Stromal cell of bone marrow (primary cell): Measurements from ENCODE around the gene G6PC2.
"Not testable (repeated sequence)": the region's sequence is repeated elsewhere in the genome, so short reads cannot be mapped to it uniquely, and the experiment has no call there.

Experiments
- DNase-seq: peaks from one replicate; pipeline ENCODE4 v3.0.0-alpha.2; 2012; ENCODE audit warnings: low read depth

Gene G6PC2, protein sequence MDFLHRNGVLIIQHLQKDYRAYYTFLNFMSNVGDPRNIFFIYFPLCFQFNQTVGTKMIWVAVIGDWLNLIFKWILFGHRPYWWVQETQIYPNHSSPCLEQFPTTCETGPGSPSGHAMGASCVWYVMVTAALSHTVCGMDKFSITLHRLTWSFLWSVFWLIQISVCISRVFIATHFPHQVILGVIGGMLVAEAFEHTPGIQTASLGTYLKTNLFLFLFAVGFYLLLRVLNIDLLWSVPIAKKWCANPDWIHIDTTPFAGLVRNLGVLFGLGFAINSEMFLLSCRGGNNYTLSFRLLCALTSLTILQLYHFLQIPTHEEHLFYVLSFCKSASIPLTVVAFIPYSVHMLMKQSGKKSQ

DNA sequence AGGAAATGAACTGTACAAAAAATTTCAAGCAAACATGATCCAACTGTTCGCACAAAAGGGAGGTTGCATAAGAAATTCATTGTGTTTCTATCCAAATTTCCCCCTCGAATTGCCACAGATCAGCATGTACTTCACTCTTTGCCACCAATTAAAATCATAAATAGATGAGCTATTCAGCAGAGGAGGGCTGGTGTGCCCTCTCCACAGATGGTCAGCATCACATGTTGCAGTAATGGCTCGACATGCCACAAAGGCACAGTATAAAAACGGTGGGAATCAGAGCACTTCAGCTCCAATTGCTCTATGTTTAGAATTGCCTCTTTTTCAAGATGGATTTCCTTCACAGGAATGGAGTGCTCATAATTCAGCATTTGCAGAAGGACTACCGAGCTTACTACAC lies at the start of gene G6PC2:
Gene G6PC2 (plus strand): TSS at position 289 of the 400 bp plus-strand sequence. CDS start 41 bp downstream, at position 330.
- DNase-seq: no peak

DNA sequence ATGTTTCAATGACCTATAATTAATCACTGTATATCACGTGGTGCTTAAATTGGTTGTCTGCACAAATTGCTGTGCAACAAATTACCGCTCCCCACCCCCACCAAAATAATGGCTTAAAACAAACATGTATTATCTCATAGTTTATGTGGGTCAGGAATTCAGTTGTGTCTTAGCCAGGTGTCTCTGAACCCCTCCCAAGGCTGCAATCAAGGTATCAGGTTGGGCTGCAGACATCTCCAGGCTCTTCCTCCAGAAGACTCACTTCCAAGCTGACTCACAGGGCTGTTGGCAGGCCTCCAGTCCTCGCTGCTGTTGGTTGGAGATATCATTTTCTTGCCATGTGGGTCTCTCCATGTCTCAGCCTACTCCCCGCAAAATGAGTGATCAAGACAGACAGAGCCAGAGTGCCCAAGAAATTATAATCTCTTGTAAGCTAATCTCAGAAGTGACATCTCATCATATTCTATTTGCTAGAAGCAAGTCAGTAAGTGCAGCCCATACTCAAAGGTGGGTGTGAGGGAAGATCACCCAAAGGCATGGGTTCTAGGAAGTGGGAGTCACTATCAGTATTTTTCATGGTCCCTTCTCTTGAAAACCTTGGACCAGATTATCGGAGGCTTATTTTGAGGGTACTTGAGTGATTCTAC lies 49.3 kb upstream of the G6PC2 start:
- DNase-seq: peak; percentile 29

DNA sequence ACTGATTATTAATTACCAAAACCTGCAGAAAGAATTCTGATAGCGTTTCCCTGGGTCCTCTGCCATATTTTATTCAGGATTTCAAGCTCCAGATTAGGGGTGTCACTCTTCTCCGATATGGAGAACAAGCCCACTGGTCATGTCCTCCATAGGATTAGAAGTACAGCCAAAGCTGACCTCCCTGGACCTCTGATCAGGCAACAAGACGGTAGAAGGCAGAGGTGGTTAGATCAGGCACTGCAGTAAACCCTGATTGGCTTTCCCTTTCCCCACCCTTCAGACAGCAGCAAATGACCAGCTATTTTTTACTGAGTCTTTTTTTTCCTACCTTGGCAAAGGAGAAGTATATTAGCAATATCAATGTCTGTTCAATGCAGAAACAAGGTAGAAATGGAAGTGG lies 48.6 kb upstream of the G6PC2 start:
- DNase-seq: no peak

DNA sequence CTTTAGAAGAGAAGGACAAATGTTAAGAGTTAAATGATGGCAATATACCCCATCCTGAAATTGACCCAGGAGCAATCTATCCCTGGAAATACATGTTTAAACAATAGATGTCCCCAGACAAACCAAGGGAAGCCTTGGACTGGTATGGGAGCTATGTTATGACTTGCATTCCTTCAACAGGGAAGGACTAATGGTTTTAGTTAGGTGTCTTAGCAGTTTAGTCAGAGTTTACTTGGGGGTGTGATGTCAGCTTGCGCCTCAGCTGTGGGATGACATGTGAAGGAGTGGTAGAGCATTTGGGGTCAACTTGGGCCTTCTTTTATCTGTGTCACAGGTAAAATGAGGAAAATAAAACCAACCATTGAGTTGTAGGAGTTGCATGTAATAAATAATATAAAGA lies 47.6 kb upstream of the G6PC2 start:
- DNase-seq: no peak

DNA sequence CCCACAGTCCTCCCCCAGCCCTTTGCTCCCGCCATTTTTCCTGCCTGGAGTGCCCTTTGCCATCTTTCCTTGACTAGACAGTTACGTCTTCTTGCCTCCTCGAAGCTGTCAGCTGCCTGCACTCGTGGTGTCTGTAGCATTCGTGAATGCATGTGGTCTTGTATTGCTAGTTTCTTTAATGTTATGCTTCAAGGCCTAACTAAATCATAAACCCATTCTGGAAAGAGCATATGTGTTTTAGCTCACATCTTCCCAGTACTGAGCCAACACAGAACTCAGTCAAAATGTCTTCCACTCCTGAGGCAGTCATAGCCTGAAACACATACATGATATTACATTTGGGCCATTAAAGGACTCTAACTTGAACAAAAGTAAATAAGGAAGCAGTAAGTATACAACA lies 46.4 kb upstream of the G6PC2 start:
- no peak for DNase-seq

DNA sequence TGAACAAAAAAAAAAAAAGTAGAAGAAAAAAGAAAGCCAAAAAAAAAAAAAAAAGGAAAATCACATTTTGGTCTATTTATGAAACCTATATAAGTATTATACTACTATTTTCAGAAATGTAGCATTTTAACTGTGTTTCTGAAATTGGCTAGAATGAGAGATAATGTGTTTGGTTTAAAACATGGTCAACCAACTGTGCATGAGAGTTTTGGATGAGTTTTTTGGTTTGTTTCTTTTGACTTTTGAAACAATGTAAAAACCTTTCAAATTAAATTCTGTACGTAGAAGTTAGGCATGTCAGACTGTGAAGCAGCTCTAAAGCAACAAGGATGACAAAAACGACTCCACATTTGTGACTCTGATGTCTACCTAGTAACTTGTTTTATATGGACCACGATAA lies 45.5 kb upstream of the G6PC2 start:
- DNase-seq: no peak

DNA sequence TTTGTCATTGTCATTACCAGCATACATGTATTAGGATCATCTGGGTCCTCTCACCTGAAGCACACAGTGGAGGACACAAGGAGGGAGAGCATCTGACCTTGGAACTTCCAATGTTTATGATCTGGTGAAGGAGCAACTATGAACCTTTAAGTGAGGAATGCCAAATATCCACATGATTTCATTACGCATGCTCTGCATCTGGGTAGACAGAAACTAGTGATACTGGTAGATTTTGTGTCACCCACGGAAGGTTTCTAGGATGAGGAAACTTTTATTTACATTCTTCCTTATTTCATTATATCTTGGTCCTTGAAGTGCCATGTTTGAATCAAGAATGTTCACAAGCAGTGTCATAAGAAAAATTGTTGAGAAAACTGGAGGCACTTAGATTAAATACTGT lies 42.9 kb upstream of the G6PC2 start:
- DNase-seq: no peak

DNA sequence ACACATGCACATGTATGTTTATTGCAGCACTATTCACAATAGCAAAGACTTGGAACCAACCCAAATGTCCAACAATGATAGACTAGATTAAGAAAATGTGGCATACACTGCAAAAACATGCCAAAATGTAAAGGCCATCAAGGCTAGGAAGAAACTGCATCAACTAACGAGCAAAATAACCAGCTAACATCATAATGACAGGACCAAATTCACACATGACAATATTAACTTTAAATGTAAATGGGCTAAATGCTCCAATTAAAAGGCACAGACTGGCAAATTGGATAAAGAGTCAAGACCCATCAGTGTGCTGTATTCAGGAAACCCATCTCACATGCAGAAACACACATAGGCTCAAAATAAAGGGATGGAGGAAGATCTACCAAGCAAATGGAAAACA lies 33.9 kb upstream of the G6PC2 start:
- DNase-seq: not testable (repeated sequence)

DNA sequence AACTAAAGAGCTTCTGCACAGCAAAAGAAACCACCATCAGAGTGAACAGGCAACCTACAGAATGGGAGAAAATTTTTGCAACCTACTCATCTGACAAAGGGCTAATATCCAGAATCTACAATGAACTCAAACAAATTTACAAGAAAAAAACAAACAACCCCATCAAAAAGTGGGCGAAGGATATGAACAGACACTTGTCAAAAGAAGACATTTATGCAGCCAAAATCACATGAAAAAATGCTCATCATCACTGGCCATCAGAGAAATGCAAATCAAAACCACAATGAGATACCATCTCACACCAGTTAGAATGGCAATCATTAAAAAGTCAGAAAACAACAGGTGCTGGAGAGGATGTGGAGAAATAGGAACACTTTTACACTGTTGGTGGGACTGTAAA lies 30.7 kb upstream of the G6PC2 start:
- not testable (repeated sequence) for DNase-seq

DNA sequence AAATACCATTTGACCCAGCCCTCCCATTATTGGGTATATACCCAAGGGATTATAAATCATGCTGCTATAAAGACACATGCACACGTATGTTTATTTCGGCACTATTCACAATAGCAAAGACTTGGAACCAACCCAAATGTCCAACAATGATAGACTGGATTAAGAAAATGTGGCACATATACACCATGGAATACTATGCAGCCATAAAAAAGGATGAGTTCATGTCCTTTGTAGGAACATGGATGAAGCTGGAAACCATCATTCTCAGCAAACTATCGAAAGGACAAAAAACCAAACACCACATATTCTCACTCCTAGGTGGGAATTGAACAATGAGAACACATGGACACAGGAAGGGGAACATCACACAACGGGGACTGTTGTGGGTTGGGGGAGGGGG lies 30.3 kb upstream of the G6PC2 start:
- DNase-seq: not testable (repeated sequence)

DNA sequence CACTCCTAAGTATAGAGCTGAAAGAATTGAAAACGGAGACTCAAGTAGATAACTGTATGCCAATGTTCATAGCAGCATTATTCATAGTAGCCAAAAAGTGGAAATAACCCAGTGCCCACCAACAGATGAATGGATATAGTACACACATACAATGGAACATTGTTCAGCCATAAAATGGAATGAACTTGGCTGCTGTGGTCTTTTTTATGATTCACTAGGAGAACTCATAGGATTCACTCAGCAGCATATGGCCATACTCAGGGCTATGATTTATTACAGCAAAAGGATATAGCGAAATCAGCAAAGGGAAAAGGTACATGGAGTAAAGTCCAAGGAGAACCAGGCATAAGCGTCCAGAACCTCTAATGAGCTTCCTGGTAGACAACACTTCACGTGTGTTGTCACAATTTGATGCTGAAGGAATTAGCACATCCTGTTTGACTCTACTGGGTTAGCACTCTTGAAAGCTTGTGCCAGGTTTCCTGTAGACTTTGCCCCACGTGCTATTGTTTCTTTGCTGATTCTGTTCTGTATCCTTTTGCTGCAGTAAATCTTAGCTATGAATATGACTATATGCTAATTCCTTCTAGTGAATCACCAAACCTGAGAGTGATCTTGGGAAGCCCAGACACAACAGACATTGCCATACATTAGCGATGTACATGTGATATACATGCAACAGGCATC lies 26.6 kb upstream of the G6PC2 start:
- DNase-seq: no peak

DNA sequence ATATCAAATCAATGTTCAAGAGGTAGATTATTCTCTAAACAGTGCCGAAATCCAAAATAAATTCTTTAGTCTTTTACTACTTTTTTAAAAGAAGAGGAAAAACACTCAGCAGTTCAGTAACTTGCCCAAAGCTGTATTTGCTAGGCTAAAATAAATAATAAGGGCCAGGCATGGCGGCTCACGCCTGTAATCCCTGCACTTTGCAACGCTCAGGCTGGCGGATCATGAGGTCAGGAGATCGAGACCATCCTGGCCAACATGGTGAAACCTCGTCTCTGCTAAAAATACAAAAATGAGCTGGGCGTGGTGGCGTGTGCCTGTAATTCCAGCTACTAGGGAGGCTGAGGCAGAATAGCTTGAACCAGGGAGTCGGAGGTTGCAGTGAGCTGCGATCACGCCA lies 18.9 kb upstream of the G6PC2 start:
- DNase-seq: not testable (repeated sequence)

DNA sequence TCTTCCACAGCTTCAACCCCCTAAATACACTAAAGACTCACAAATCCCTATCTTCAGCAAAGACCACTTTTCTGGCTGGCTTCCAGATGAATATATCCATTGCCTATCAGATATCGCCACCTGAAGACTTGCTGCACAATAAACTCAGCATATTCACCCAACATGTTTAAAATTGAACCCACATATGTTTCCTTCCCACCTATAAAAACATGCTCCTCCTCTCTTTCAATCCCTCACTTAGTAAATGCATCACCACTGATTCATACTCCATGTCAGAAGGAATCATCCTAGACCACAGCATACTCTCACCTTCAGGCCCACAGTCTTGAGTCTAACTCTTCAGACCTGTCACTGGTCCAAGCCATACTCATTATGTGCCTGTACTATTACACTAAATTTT lies 16.1 kb upstream of the G6PC2 start:
- no peak for DNase-seq

DNA sequence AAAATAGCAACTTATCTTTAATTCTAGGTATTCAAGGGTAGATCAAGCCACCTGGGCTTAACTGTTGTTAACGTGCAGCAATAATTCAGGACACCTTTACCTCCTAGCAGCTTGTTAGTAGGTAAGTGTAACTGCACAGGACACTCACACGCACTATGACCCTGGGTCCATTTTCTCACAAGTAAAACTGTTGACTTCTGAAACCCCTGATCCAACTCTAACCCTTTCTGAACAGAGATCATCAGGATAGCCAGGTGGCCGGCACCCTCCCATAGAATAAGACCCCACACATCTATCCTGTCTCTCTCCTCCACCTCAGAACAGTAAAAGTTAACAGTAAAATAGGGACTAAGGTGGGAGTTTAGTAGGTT lies 11.5 kb upstream of the G6PC2 start:
- DNase-seq: no peak

DNA sequence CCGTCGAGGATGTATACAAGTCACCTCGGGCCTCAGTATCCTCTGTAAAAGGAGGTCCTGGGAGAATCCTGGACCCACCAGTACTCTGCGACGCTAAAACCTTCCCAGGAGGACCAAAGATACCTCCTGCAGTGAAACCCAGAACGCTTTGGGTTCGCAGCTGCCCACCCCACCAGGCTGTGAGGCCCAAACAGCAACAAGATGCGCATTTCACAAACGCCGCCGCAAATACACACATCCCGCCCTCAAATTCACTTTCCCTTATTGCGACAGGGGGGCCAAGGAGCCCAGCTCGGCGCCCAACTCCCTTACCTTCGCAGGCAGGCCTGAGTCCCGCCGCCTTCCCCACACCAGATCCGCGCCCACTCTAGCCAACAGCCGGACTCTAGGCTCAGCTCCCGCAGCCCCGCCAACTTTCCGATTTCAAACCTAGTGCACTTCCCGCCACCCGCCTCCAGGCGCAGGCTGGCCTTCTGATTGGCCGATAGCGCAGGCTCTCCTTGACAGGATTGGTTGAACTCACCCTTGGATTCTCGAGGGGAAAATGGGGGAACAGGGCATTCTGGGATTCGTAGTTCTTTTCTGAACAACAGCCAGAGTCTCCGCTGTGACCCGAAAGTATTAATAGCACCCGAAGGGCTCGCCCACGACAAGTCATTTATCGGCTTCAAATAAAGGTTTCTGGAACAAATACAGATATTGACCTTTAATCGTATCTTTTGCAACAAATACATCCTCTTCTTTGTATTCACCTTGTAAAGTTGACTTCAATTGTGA lies 10.9 kb upstream of the G6PC2 start, which contains the start of gene SPC25:
Gene SPC25 (minus strand): TSS at position 425 of the 777 bp plus-strand sequence. CDS start 911 bp downstream, outside the sequence.
- DNase-seq: peak; percentile 87

DNA sequence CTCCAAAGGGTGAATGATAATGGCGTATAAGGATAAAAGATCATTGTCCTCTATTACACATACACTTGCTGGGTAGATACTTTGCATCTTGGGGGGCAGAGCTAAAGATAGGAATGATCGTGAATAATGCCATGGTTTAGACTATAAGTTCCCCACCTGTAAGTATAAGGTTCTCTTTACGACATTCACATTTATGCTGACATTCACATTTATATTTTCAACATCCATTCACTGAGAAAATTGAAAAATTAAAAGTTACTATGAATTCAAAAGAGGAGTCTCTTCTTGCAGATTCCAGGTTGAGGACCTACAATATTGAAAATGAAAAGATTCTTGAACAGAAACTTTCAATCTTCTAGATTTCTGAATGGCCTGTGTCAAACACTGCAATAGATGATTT lies 8.8 kb upstream of the G6PC2 start:
- no peak for DNase-seq

DNA sequence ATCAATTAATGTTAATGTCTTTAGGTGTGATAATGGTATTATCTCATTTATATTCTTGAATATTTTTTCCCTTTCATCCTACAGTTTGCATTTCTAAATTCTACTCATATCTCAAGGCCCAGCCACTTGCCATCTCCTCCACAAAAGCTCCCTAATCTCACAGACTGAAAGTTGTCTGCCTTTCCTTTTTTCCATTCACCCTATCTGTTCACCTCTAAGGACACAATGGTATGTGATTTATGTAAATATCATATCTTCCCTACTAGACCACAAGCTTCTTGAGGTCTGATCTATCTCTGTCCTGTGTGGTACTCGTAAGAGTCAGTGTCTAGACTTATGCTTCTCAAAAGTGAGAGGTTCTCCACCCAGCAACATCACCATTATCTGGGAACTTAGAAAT lies 7.0 kb upstream of the G6PC2 start:
- DNase-seq: no peak

DNA sequence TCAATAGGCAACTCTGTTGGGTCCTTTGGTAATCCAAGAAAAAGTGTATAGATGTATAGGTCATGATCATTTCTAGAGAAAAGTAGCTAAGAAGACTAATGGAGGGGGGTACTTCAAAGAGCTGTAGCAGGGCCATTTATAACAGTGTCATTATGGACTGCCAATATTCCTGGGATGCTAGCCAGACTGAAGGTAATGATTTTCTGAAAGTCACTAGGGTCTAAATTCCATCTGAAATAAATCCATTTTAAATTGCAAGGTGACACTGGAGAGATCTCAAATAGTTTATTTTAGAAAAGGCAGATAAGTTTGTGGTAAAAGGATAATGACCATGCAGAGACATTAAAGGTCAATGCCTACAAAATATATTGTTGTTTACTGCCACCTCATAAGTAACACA lies 6.4 kb upstream of the G6PC2 start:
- DNase-seq: no peak

DNA sequence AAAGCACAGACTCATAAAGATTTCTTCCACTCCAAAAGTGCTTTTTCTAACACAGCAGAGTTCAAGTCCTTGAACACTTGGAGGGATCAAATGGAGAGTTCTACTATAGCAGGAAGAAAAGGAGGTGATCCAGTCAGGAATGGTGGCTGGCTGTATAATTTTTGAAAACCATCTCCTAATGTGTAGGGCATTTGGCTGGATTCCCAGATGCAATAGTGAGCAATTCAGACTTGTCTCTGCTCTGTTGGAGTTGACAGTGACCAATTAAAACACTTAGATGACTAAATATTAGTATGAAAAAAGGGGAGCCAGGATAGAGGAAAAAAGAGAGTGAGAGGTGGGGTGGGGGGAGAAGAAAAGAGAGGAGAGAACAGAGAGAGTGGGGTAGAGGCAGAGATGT lies 5.3 kb upstream of the G6PC2 start:
- no peak for DNase-seq

DNA sequence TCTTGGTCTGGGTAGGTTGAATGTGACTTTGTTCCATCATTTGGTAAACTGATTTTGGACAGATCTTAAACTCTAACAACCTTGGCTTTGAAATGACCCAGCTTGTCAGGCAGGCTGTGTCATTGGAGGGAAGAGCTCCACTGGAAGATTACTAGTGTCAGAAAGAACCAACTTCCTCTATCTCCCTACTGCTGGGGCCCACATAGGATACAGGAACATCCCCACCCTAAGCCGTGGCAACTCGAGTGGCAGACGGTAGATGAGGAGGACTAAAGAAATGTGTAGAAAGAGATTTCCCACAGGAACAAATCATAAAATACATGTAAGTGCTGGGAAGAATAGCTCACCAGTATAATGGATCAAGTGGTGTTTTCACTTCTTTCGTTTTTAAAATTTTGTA lies 4.3 kb upstream of the G6PC2 start:
- DNase-seq: no peak

DNA sequence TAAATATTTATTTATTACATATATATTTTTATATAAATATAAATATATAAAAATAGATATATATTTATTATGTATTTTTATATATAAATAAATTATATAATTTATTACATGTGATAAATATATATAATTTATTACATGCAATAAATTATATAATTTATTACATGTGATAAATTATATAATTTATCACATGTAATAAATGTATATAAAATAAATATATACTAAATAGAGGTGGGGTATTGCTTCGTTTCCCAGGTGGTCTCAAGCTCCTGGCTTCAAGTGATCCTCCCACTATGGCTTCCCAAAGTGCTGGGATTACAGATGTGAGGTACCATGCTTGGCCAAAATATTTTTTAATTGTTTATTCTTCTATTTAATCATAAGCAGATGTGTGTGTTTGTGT lies 3.6 kb upstream of the G6PC2 start:
- DNase-seq: no peak

DNA sequence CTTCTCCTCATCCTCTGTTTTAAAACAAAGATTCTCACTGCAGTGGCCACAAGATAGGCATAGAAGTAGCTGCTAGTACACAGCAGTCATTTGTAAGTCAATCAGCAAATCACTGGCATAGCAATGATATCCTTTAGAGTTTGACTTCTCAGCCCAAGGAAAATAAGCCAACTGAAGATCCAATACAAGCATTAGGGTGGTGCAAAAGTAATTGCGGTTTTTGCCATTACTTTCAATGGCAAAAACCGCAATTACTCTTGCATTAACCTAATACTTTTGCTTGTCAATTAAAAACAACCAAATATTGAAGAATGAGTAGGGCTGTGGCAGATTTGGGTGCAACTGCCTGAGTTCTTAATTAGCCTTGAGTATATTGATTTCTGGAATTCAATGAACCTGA lies 2.8 kb downstream of the G6PC2 start:
- no peak for DNase-seq
